ENCODE measurements around the gene KIF26B.
"Not testable (repeated sequence)": the region's sequence is repeated elsewhere in the genome, so short reads cannot be mapped to it uniquely, and the experiment has no call there.

KIF26B gene

DNA sequence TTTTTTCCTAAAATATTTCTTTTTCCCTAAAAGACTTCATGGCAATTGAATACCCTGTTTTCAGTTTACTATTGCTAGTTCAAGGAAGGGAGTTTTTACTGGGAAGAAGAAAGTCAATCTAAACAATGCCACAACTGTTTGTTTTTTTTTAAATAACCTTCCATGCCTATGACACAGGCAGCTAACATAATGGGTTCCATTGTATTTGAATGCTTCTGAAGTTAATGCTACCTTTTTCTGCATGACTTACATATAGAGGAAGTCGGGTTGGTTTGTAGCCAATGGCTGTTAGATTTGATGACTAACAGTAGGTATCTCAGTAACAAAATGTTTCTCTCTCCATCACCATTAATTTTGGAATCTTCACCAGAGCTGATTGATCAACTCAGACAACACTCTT is 134.0 kb downstream of the KIF26B start:
- no peak for DNase-seq

DNA sequence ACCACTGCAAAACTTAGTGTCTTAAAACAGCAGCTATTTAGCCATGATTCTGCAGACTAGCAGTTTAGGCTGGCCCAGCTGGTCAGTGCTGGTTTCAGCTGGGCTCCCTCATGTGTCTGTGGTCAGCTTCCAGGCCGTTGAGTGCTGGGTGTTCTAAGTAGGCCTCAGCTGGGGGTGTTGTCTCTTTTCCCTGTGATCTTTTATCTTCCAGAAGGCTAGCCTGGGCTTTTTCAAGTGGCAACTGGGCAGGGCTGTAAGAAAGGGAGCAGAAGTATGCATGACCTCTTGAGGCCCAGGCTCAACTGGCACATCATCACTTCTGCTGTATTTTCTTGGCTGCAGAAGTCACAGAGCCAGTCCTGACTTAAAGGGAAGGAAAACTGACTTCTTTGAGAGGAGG is 136.1 kb downstream of the KIF26B start:
- DNase-seq = no peak

DNA sequence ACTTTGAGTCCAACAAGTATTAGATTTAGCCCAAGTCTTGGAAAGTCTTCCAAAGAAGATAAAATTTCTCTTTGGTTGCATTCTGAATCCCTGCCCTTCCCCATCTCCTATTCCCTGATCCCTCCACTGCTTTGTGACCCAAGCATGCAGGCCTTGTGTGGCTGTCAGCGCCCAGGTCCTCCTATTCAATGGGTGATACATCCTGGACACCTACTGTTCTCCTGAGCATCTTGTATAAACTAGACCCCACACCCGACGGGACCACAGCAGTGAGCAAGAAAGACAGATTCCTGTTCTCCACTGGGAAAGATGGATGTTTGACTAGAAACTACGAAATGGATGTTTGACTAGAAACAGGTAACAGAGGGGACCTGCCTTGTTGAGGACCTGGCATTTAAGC is 136.6 kb downstream of the KIF26B start:
- DNase-seq = no peak

DNA sequence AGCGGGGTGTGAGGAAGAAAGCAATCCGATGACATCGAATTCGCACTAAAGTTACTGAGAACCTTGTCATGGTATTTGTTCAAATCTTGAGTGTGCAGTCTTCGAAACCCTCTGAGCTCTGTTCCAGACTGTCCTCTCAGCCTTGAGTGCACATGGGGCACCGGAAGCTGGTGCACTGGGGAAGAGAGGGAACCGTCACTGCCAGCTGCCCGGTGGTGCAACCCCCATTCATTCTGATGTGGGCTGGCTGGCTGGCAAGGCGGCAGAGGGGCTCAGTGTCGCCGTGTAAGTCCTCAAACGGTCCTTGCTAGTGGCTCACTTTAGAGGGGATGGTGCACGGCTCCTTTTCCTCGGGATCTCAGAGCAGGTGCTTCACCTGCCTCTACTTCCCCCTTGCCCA is 137.4 kb downstream of the KIF26B start:
- no peak for DNase-seq

DNA sequence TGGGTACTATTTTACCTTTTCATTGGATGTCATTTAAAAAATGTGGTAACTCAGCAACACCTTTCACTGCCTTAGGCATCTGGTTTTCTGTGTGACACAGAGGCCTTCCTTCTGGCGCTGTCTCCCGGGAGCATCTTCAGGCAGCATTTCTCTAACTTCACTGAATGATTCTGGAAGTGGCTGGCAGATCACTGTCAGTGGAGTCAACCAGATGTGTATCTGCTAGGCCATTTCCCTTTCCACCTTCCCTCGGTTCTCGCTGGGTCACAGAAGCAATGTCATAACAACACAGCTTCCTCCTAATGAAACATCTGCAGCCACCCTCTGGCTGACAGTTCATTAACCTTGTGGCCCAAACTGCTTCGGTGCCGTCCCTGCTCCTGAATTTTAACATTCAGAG is 137.8 kb downstream of the KIF26B start:
- DNase-seq = no peak

DNA sequence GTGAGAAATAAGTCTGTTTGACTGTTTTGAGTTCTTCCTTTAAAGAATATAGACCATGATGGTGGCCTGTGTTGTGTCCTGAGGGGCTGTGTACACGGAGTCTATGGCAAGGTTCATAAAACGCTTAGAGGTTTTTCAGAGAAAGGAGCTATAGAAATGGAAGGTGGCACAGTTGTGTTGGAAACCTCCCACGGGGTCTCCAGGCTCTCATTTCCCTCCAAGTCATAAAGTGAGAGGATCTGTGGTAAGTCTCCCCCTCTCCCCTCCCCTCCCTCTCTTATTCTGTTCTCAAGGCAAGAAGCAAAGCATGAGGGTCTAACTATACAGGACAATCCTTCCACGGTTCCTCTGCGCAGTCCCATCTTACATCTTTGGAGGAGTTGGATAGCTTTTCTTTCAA is 139.2 kb downstream of the KIF26B start:
- DNase-seq = no peak

DNA sequence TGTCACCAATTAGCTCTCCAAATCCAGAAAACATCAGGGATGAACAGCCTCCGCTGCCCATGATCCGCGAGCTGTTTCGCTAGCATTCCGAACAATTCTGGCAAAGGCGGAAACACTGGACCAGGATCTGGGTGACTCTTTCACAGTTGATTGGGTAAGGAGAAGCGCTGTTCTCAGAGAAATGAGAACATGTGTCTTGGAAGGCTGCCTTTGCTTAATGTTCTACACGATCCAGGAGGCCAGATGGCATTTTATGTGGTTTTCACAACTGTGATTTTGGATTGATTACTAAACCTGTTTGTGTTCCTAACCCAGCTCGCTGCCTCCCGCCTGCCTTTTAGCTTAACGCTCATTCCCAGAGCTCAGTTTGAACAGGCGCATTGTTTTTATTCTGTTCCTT is 144.0 kb downstream of the KIF26B start:
- DNase-seq = no peak

DNA sequence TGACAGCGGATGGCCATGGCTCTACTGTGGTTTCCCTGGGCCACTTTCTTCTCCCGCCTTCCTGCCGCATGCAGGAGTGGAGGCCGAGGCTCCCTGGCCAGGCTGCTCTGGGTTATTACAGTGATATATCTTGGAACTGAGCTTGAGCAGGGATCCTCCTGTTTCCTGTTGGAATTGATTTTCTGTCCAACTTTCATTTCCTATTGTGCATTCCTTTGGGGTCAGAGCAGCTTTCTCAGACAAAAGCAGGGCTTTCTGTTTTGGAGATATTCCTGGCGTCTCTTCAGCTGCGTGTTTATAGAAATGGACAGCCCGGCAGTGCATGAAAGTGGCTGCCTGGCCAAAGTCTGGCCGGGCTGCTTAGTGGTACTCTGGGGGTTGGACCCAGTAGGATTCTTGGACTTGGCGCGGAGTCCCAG is 146.4 kb downstream of the KIF26B start:
- DNase-seq = no peak

DNA sequence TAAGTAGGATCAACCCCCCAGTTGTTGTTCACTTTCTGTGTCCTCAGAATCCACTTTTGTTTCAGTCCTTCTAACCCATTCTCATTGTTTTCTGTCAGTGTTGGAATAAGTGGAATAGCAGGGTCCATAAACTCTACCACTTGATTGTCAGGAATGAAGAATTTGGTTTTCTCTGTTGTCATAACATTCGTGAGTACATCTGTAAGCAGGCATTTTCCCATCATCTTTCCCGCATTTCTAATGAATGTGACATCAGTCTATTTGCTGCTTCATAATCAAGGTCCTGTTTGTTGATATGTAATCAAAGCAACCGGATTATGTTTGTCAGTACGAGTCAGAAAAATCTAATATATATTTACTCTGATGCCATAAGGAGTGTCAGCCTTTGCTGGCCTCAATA is 147.1 kb downstream of the KIF26B start:
- DNase-seq = no peak

DNA sequence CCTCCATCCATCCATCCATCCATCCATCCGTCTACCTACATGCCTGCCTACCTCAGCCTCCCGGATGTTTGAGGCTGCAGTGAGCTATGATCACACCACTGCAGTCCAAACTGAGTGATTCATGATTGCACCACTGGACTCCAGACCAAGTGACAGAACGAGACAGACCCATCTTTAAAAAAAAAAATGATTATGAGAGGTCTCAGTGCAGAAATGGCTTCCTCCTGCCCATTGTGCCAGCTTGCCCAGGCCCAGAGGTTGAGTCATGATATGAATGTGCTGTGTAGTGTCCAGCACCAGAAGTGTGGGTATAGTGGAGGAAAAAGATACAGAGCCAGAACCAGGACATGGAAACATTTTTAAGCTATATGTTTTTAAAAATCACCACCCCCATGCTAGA is 149.9 kb downstream of the KIF26B start:
- DNase-seq = no peak

DNA sequence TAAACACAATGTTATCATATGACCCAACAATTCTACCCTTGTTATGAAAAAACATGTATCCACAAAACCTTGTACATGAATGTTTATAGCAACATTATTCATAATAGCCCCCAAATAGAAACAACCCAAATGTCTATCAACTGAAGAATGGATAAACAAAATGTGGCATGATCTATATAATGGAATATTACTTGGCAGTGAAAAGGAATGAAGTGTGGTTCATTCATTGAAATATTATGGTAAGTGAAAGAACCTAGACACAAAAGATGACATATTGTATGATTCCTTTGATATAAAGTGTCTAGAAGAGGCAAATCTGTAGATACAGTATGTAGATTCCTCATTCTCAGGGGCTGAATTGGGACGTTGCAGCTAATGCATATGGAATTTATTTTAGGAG is 151.2 kb downstream of the KIF26B start:
- DNase-seq = no peak

DNA sequence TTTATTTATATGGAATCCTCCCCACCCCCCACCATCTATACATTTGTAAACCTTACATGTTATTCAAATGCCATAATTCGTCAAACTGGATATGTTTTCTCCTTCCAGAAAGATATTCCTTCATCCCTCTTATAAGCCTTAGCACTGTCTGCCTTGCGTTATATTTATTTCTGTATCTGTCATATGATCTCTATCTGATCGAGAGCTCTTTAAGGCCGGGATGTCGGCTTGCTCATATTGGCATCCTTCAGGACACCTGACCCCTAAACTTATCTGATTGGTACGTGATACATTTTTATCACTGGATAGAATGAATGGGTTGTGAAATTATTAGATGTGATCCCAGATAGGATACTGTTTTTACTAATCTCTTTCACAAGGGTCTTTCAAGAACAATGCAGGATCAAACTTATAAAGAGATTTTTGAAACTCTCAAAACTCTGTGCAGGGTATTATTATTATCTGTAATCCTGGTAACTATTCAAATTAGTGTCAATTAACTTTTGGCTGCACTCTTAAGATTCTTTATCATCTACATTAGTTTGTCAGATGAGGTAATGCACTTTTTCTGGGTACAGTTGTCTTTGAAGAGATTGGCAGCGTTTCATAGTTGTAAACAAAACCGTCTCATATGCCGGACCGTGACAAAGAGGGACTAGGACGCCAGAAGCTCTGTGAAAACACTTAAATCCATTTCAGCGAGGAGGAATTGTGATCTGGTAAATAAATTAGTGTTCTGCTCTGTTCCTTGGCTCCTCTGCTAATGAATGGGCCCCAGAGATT is 152.0 kb downstream of the KIF26B start:
- no peak for DNase-seq

DNA sequence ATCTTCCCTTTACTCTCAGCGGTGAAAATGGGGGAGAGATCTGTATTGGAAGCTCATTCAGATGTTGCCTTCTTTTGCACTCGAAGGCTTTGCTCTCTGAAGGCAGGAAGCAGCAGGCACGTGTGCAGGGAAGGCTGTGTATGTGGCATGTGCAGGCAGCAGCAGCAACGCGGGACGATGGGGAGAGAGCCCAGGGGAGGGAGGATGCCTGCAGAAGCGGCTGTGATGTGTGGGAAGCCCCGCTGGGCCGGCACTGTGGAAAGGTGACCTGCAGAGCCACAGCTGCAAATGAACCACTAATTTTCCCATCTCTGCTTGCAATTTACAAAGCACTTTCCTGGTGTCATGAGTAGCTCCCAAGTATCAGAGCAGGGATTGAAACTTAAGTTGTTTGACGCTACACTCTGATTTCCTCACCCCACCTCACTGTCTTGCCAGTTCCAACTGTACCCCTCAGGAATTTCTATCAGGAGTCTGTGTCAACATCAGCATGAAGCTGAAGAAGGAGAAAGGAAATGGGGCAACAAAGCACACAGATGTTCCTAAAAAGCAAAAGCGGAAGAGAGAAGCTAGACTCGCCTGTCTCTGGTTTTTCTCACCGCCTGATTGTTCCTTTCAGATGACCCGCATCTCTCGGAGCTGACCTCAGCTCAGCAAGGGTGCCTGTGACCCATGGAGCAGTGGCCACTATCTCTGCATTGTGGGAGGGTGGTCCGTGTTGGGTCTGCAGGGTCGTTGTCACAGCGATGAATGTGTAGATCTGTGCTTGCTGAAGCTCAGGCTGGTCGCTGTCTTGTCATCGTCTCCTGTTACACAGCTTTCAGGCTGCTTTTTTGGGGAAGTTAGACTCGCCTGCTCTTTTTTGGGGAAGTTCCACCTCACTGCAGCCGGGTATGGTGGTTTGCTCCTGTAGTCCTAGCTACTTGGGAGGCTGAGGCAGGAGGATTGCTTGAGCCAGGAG is 156.1 kb downstream of the KIF26B start:
- no peak for DNase-seq

DNA sequence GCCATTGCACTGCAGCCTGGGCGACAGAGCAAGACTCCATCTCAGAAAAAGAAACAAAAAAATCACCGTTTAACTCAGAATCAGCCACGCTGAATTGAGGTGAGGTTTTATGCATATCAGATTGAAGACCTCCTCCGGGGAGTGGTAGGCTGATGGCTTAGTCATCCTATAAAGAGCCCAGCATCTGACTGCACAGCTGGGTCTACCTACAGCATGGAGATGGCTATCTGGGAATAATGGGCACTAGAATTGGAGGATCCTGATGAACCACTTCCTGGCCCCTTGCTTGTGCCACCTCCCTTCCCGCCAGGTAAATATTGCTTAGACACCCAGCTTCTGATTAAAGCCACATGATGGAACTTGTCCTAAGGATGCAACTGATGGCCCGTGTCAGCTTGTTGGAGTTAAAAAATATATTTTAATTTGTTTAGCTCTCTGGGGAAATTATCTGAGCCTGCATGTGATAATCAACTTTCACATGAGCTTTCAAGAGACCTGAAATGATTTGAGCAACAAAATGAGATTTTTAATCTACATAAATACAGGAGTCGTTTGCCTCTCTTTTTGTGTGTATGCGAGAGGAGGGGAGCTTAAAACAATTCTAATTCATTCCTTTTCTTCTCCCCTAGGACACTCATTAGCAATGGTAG is 157.2 kb downstream of the KIF26B start:
- DNase-seq = no peak

DNA sequence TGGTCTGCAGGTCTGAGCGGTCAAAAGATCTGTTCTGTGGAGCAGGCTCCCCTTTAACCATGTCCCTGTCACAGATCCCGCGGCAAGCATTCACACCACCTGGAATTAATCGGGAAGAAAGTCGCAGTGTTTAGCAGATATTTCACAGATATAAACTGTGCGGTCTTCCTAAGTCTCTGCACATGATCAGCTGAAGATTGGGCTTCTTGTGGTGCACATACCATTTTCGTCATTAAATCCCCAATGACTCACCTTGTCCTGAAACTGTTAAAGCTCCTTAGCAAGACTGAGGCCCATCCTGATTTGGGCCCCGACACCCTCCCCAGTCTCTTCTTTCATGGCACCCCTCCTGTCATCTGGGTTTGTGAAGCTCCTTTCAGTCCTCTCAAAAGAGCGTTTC is 158.8 kb downstream of the KIF26B start:
- DNase-seq = no peak

DNA sequence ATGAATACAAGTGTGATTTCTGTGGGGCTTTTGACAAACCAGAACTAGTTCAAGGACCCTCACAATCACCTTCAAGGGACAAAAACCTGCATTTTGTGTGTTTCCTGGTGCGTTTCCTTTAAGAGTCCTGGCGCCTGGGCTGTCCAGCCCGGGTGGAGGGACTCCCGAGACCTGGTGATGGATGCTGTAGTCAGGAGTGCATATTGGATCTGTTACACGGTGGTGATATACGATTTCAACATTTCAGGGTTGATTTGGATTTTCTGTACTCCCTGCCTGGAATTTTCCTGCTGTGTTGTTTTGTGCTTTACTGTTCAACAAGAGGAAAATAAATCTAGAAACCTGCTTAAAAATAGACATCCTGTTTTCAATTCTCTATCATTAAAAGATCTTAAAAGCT is 162.0 kb downstream of the KIF26B start:
- no peak for DNase-seq

DNA sequence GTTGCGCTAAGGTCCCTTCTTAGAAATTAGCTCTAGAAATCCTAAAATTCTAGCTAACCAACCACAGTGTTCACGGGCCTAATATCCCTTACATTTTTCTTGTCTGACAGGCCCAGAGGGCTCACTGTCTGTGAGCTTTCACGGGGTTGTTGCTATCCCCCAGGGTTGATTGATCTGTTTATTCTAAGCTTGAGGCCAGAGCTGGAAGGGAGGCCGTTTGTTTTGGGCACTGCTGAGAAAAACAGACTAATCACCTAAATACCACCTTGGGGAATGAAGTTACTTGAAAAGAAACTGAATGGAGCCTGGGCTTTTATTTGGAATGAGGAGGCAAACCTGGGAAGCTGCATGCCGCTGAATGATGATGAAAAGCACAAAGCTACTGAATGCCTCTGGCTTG is 162.4 kb downstream of the KIF26B start:
- DNase-seq = no peak

DNA sequence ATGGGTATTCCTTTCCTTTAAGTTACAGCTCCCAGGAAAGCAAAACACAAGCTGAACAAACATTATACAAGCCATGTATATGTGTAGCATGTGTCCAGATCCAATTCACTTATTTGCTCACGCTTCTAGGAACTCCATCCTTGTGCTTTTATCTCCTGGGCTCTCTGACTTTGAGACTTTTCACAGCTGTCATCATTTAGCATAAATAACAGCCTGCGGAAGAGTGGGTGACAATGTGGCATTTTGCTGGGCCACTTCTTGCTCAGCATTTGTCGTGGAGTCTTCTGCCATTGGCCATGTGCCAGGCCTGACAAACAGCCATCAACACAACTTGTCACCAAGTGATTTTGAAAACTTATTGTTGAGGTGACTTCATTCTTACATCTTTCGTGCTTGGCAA is 164.3 kb downstream of the KIF26B start:
- DNase-seq = no peak

DNA sequence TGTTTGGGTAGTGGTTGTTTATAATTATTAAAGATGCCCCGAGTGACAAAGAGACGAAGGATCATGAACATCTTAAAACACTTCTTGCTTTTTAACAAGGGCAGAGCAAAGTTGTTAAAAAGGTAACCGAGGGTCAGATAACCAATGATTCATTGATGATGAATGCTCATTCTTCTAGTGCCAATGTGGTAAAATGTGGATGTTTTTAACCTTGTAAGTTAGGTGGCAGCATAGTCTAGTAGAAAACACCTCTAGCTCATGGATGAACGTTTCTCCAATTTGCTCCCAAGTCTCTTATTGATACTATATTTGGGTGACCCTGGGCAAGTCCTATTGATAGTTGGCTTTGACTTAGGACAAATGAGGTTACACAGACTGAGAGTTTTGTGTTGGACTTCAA is 167.9 kb downstream of the KIF26B start:
- no peak for DNase-seq

DNA sequence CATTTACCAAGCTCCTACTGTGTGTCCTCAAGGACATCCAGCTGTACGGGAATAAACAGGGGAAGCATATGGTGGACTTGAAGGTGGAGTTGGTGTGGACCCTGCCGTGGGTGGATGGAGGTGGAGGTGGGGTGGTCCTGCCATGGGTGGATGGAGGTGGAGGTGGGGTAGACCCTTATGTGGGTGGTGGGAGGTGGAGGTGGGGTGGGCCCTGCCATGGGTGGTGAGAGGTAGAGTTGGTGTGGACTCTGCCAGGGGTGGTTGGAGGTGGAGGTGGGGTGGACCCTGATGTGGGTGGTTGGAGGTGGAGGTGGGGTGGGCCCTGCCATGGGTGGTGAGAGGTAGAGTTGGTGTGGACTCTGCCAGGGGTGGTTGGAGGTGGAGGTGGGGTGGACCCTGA is 169.0 kb downstream of the KIF26B start:
- not testable (repeated sequence) for DNase-seq

DNA sequence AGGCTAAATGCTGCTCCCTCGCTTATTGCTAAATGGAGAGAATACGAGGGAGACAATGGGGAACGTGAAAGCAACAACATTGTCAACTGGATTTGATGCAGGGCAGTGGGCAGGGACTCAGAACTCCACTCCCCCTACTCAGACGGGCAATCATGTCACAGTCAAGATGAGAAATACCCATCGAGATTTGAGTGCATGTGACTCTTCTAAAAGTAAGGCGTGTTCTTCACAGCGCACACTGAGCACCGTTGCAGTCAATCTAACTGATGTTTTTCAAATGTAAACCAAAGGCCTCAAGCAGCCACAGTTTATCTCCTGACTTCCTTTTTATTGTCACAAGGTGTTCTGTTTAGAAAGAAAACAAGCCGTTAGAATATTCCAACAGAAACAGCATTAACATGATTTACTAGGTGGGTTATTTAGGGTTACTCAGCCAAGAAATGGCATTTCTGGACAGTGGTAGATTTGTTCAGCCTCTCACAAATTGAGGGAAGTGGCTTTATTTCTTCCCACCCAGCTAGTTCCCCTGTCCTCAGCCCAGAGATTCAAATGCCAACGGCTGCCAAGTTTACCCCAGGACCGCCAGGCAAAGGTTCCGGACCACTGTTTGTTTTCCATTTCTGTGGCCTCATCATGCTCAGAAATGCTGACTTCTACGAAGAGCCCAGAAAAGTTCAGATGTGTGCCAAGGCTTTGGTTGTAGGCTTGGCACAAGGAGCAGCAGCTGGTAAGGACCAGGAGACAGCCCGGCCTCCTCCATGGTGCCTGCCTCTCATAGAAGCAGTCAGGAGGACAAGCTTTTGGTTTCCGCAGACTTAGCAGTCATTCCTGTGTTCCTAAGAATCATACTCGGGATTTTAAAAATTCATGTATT is 171.4 kb downstream of the KIF26B start:
- DNase-seq = no peak

DNA sequence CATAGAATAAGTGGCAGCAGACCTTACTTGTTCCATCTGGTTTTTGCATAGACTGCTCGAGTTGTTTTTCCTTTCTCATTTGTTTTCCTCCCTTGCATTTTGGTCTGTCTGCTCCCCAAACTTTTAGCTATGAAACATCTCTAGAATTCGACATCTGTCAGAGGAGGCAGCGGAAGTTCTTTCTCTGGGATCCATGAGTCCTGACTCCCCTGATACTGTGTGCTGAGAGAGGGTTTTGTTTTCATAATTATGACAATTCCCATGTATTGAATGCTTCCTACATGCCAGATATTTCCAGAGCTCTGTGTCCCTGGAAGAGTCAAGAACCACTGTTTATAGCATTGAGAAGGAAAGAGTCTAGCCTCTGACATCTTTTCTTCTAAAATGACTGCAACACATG is 172.6 kb downstream of the KIF26B start:
- no peak for DNase-seq

DNA sequence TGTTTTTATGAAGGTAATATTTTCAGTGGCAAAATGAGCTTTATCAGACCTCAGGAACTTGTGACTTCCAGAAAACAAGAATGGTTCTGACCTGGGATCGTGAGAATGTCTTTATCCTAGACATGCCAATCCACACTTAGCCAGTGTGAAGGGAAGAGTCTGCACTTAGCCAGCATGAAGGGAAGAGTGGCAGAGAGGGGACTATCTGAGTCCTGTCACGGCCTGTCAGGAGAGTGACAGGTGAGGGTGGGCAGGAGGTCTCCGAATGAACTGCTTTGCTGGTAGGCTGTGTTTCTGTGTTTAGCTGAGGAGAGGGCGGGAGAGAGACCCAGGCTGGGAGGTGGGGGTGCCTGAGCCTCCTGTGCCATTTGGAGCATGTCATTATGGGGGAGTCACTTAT is 173.1 kb downstream of the KIF26B start:
- no peak for DNase-seq

All from stimulated activated CD4-positive, alpha-beta T cell treated with anti-CD3 and anti-CD28 coated beads, Interleukin-4, amount 100 ng/mL, for 24 hours (primary cell).